ENCODE data around the gene NLGN4X. TPM values are rescaled to one million over a fixed set of nuclear protein-coding genes. Genes with fewer than 3 reads are reported as not detected.

Gene NLGN4X
- total RNA-seq (20.0 TPM), polyA plus RNA-seq (1.3 TPM)
- long read RNA-seq, donor 1, full-length matches to known transcripts: 1 of 1 reads
- long read RNA-seq, donor 1, partial matches to known transcripts: 0 of 1 reads
- long read RNA-seq, donor 1, other reads (novel, unspliced or antisense): 0 of 1 reads
- long read RNA-seq, donor 2, full-length matches to known transcripts: 3 of 8 reads
- long read RNA-seq, donor 2, partial matches to known transcripts: 5 of 8 reads
- long read RNA-seq, donor 2, other reads (novel, unspliced or antisense): 0 of 8 reads
- long read RNA-seq, donor 3, full-length matches to known transcripts: 5 of 11 reads
- long read RNA-seq, donor 3, partial matches to known transcripts: 6 of 11 reads
- long read RNA-seq, donor 3, other reads (novel, unspliced or antisense): 0 of 11 reads
- long read RNA-seq, donor 4: 0 reads
- long read RNA-seq, donor 5, full-length matches to known transcripts: 2 of 2 reads
- long read RNA-seq, donor 5, partial matches to known transcripts: 0 of 2 reads
- long read RNA-seq, donor 5, other reads (novel, unspliced or antisense): 0 of 2 reads
- long read RNA-seq, donor 6, full-length matches to known transcripts: 4 of 4 reads
- long read RNA-seq, donor 6, partial matches to known transcripts: 0 of 4 reads
- long read RNA-seq, donor 6, other reads (novel, unspliced or antisense): 0 of 4 reads
- long read RNA-seq, donor 7, full-length matches to known transcripts: 6 of 18 reads
- long read RNA-seq, donor 7, partial matches to known transcripts: 12 of 18 reads
- long read RNA-seq, donor 7, other reads (novel, unspliced or antisense): 0 of 18 reads
- long read RNA-seq, donor 8: 0 reads
- long read RNA-seq, donor 9, full-length matches to known transcripts: 2 of 2 reads
- long read RNA-seq, donor 9, partial matches to known transcripts: 0 of 2 reads
- long read RNA-seq, donor 9, other reads (novel, unspliced or antisense): 0 of 2 reads
- long read RNA-seq, donor 10, full-length matches to known transcripts: 1 of 1 reads
- long read RNA-seq, donor 10, partial matches to known transcripts: 0 of 1 reads
- long read RNA-seq, donor 10, other reads (novel, unspliced or antisense): 0 of 1 reads

- peak in 6 of 9 donors; percentile 10 to 76 (median 28) for DNase-seq (ENCODE audit: low read depth in 6 of 9, low spot score in 9 of 9)
- Histone ChIP-seq H3K27ac (ENCODE audit: low read depth in 1 of 2, low read length in 1 of 2) (peak within 1 kb of the TSS in 1 of 2 donors; percentile 88), H3K4me1 (ENCODE audit: control insufficient read depth in 2 of 2, insufficient read depth in 2 of 2, low read length in 2 of 2) (peaks cover 3 to 13% of the 10 kb centered on the region in 2 donors), H3K4me3 (ENCODE audit: low read length in 2 of 2) (peak within 1 kb of the TSS; percentile 57 to 72), H3K9me3 (ENCODE audit: control insufficient read depth in 2 of 2, insufficient read depth in 1 of 2, low read length in 1 of 2) (no peaks in the 10 kb centered on the region), H3K36me3 (ENCODE audit: control insufficient read depth in 2 of 2, insufficient read depth in 2 of 2, low read length in 1 of 2) (no peaks in the 10 kb centered on the region), H3K27me3 (ENCODE audit: control insufficient read depth in 2 of 2, insufficient read depth in 1 of 2, low read length in 1 of 2) (peaks cover 0 to 40% of the 10 kb centered on the region in 2 donors)
- WGBS: under 1% methylated on average over 12 of the region's 12 CpGs
These were observed at the start of gene NLGN4X for GRCh38 chrX:6228720-6229119. NLGN4X (minus strand) TSS chrX:6228867; CDS start chrX:6151466, 77,401 bp downstream.

DNA sequence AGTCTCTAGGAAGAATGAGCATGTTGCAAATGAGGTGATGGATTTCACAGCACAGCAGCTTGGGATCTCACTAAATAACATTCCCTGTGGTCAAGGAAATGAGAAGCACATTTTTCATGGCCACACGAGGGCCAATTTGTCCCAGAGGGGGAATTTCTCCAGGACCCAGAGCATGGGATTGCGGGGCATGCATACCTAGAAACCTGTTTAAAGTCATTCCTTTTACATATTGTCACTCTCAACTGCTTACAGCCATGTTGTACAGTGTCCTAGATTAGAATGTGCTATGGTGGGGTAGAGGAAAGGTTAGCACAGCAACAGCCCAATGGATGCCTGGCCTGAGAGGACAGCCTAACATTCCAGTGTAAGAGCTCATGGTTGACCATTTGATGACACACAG lies 37.4 kb upstream of the NLGN4X start:
- Histone ChIP-seq H3K4me3 (ENCODE audit: low read length in 2 of 2) (no peak overlapping the region), H3K27me3 (ENCODE audit: control insufficient read depth in 2 of 2, insufficient read depth in 1 of 2, low read length in 1 of 2) (no peaks in the 10 kb centered on the region), H3K27ac (ENCODE audit: low read depth in 1 of 2, low read length in 1 of 2) (no peak overlapping the region), H3K36me3 (ENCODE audit: control insufficient read depth in 2 of 2, insufficient read depth in 2 of 2, low read length in 1 of 2) (no peaks in the 10 kb centered on the region), H3K9me3 (ENCODE audit: control insufficient read depth in 2 of 2, insufficient read depth in 1 of 2, low read length in 1 of 2) (no peaks in the 10 kb centered on the region), H3K4me1 (ENCODE audit: control insufficient read depth in 2 of 2, insufficient read depth in 2 of 2, low read length in 2 of 2) (no peaks in the 10 kb centered on the region)
- 93% methylated on average over 2 of the region's 2 CpGs for WGBS
- no peak for DNase-seq (ENCODE audit: low read depth in 6 of 9, low spot score in 9 of 9)

GRCh38 chrX:6262959-6263358 lies 34.3 kb upstream of the NLGN4X start:
- no peak overlapping the region for H3K4me3 ChIP-seq (ENCODE audit: low read length in 2 of 2)
- H3K27me3 ChIP-seq (ENCODE audit: control insufficient read depth in 2 of 2, insufficient read depth in 1 of 2, low read length in 1 of 2): no peaks in the 10 kb centered on the region
- H3K27ac ChIP-seq (ENCODE audit: low read depth in 1 of 2, low read length in 1 of 2): no peak overlapping the region
- H3K9me3 ChIP-seq (ENCODE audit: control insufficient read depth in 2 of 2, insufficient read depth in 1 of 2, low read length in 1 of 2): no peaks in the 10 kb centered on the region
- no peak for DNase-seq (ENCODE audit: low read depth in 6 of 9, low spot score in 9 of 9)
- 76% methylated on average over 3 of the region's 3 CpGs for WGBS
- no peaks in the 10 kb centered on the region for H3K4me1 ChIP-seq (ENCODE audit: control insufficient read depth in 2 of 2, insufficient read depth in 2 of 2, low read length in 2 of 2)
- no peaks in the 10 kb centered on the region for H3K36me3 ChIP-seq (ENCODE audit: control insufficient read depth in 2 of 2, insufficient read depth in 2 of 2, low read length in 1 of 2)

- no peaks in the 10 kb centered on the region for H3K4me1 ChIP-seq (ENCODE audit: control insufficient read depth in 2 of 2, insufficient read depth in 2 of 2, low read length in 2 of 2)
- WGBS: 45% methylated on average over 3 of the region's 3 CpGs
- H3K4me3 ChIP-seq (ENCODE audit: low read length in 2 of 2): no peak overlapping the region
- H3K27me3 ChIP-seq (ENCODE audit: control insufficient read depth in 2 of 2, insufficient read depth in 1 of 2, low read length in 1 of 2): no peaks in the 10 kb centered on the region
- H3K27ac ChIP-seq (ENCODE audit: low read depth in 1 of 2, low read length in 1 of 2): no peak overlapping the region
- DNase-seq (ENCODE audit: low read depth in 6 of 9, low spot score in 9 of 9): no peak
- H3K36me3 ChIP-seq (ENCODE audit: control insufficient read depth in 2 of 2, insufficient read depth in 2 of 2, low read length in 1 of 2): no peaks in the 10 kb centered on the region
- no peaks in the 10 kb centered on the region for H3K9me3 ChIP-seq (ENCODE audit: control insufficient read depth in 2 of 2, insufficient read depth in 1 of 2, low read length in 1 of 2)
These were observed 28.4 kb upstream of the NLGN4X start for GRCh38 chrX:6257025-6257424.

DNA sequence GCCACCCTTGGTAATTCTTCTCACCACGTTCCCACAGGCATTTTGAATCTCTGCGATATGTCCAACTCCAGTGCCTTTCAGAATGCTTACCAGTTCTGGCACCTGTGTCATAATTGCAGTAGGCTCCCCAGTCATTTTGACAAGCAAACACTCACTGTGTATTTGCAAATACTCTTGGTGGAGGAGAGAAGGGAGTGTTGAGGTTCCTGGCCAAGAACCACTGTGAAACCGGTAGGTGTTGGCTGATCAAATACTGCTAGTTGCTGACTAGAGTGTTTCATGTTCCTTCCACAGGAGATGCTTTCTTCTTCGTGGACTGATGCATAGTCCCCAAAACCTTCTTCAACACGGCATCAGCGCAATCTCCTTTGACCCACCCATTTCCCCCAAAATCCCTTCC lies 16.0 kb upstream of the NLGN4X start:
- no peak overlapping the region for H3K4me3 ChIP-seq (ENCODE audit: low read length in 2 of 2)
- H3K36me3 ChIP-seq (ENCODE audit: control insufficient read depth in 2 of 2, insufficient read depth in 2 of 2, low read length in 1 of 2): no peaks in the 10 kb centered on the region
- H3K27ac ChIP-seq (ENCODE audit: low read depth in 1 of 2, low read length in 1 of 2): no peak overlapping the region
- WGBS: 92% methylated on average over 6 of the region's 6 CpGs
- H3K4me1 ChIP-seq (ENCODE audit: control insufficient read depth in 2 of 2, insufficient read depth in 2 of 2, low read length in 2 of 2): no peaks in the 10 kb centered on the region
- DNase-seq (ENCODE audit: low read depth in 6 of 9, low spot score in 9 of 9): no peak
- H3K27me3 ChIP-seq (ENCODE audit: control insufficient read depth in 2 of 2, insufficient read depth in 1 of 2, low read length in 1 of 2): no peaks in the 10 kb centered on the region
- no peaks in the 10 kb centered on the region for H3K9me3 ChIP-seq (ENCODE audit: control insufficient read depth in 2 of 2, insufficient read depth in 1 of 2, low read length in 1 of 2)

GRCh38 chrX:6238576-6238975 lies 9.9 kb upstream of the NLGN4X start:
- Histone ChIP-seq H3K27ac (ENCODE audit: low read depth in 1 of 2, low read length in 1 of 2) (no peak overlapping the region), H3K4me1 (ENCODE audit: control insufficient read depth in 2 of 2, insufficient read depth in 2 of 2, low read length in 2 of 2) (no peaks in the 10 kb centered on the region), H3K27me3 (ENCODE audit: control insufficient read depth in 2 of 2, insufficient read depth in 1 of 2, low read length in 1 of 2) (no peaks in the 10 kb centered on the region), H3K36me3 (ENCODE audit: control insufficient read depth in 2 of 2, insufficient read depth in 2 of 2, low read length in 1 of 2) (no peaks in the 10 kb centered on the region), H3K4me3 (ENCODE audit: low read length in 2 of 2) (no peak overlapping the region), H3K9me3 (ENCODE audit: control insufficient read depth in 2 of 2, insufficient read depth in 1 of 2, low read length in 1 of 2) (no peaks in the 10 kb centered on the region)
- 97% methylated on average over 3 of the region's 3 CpGs for WGBS
- DNase-seq (ENCODE audit: low read depth in 6 of 9, low spot score in 9 of 9): no peak

- Histone ChIP-seq H3K36me3 (ENCODE audit: control insufficient read depth in 2 of 2, insufficient read depth in 2 of 2, low read length in 1 of 2) (no peaks in the 10 kb centered on the region), H3K4me3 (ENCODE audit: low read length in 2 of 2) (peak overlapping the region; percentile 57 to 72), H3K9me3 (ENCODE audit: control insufficient read depth in 2 of 2, insufficient read depth in 1 of 2, low read length in 1 of 2) (no peaks in the 10 kb centered on the region), H3K4me1 (ENCODE audit: control insufficient read depth in 2 of 2, insufficient read depth in 2 of 2, low read length in 2 of 2) (peaks cover 3 to 17% of the 10 kb centered on the region in 2 donors), H3K27ac (ENCODE audit: low read depth in 1 of 2, low read length in 1 of 2) (peak overlapping the region in 1 of 2 donors; percentile 72), H3K27me3 (ENCODE audit: control insufficient read depth in 2 of 2, insufficient read depth in 1 of 2, low read length in 1 of 2) (peaks cover 0 to 40% of the 10 kb centered on the region in 2 donors)
- 4% methylated on average over 8 of the region's 8 CpGs for WGBS
- DNase-seq (ENCODE audit: low read depth in 6 of 9, low spot score in 9 of 9): peak in 2 of 9 donors; percentile 5 to 24
These were observed 732 bp downstream of the NLGN4X start for GRCh38 chrX:6227935-6228334.

- DNase-seq (ENCODE audit: low read depth in 6 of 9, low spot score in 9 of 9): peak in 5 of 9 donors; percentile 13 to 66 (median 33)
- peak overlapping the region in 1 of 2 donors; percentile 88 for H3K27ac ChIP-seq (ENCODE audit: low read depth in 1 of 2, low read length in 1 of 2)
- peak overlapping the region; percentile 57 to 72 for H3K4me3 ChIP-seq (ENCODE audit: low read length in 2 of 2)
- no peaks in the 10 kb centered on the region for H3K9me3 ChIP-seq (ENCODE audit: control insufficient read depth in 2 of 2, insufficient read depth in 1 of 2, low read length in 1 of 2)
- WGBS: 1% methylated on average over 25 of the region's 25 CpGs
- H3K27me3 ChIP-seq (ENCODE audit: control insufficient read depth in 2 of 2, insufficient read depth in 1 of 2, low read length in 1 of 2): peaks cover 0 to 40% of the 10 kb centered on the region in 2 donors
- H3K4me1 ChIP-seq (ENCODE audit: control insufficient read depth in 2 of 2, insufficient read depth in 2 of 2, low read length in 2 of 2): peaks cover 3 to 17% of the 10 kb centered on the region in 2 donors
- no peaks in the 10 kb centered on the region for H3K36me3 ChIP-seq (ENCODE audit: control insufficient read depth in 2 of 2, insufficient read depth in 2 of 2, low read length in 1 of 2)
These were observed 1.2 kb downstream of the NLGN4X start for GRCh38 chrX:6227453-6227835.

Data from thymus (tissue), 14 donors.